ENCODE data around the gene EED.

EED gene

GRCh38 chr11:86244522-86245368 lies at the start of gene EED:
Gene EED (plus strand): TSS chr11:86244753. CDS start chr11:86245230, 477 bp downstream.
- H3K9me3 Mint-ChIP-seq = no peaks in the 10 kb centered on the region
- H3K4me1 Mint-ChIP-seq = peaks cover 26% of the 10 kb centered on the region
- no peaks in the 10 kb centered on the region for H3K27me3 Mint-ChIP-seq (ENCODE audit: low read depth)
- TF ChIP-seq, protein P1, sequence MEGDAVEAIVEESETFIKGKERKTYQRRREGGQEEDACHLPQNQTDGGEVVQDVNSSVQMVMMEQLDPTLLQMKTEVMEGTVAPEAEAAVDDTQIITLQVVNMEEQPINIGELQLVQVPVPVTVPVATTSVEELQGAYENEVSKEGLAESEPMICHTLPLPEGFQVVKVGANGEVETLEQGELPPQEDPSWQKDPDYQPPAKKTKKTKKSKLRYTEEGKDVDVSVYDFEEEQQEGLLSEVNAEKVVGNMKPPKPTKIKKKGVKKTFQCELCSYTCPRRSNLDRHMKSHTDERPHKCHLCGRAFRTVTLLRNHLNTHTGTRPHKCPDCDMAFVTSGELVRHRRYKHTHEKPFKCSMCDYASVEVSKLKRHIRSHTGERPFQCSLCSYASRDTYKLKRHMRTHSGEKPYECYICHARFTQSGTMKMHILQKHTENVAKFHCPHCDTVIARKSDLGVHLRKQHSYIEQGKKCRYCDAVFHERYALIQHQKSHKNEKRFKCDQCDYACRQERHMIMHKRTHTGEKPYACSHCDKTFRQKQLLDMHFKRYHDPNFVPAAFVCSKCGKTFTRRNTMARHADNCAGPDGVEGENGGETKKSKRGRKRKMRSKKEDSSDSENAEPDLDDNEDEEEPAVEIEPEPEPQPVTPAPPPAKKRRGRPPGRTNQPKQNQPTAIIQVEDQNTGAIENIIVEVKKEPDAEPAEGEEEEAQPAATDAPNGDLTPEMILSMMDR (IDR thresholded peaks at IDR 0.05; ENCODE audit: unreplicated experiment in 3 of 3) = no peak
- H3K27ac Mint-ChIP-seq = no peak within 1 kb of the TSS
- no peak within 1 kb of the TSS for H3K4me3 Mint-ChIP-seq
- no peaks in the 10 kb centered on the region for H3K36me3 Mint-ChIP-seq (ENCODE audit: low read depth)

DNA sequence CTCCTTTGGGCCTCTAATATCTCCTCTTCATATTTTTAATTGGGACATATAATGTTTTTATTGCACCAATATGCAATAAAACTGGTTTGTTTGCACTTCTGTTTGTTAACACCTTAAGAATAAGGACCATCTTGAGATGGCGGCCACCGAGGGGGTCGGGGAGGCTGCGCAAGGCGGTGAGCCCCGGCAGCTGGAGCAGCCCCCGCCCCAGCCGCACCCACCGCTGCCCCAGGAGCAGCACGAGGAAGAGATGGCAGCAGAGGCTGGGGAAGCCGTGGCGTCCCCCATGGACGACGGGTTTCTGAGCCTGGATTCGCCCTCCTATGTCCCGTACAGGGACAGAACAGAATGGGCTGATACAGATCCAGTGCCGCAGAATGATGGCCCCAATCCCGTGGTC lies 49.6 kb upstream of the EED start:
- H3K4me3 Mint-ChIP-seq = no peak overlapping the region
- TF ChIP-seq, protein P1 (IDR thresholded peaks at IDR 0.05; ENCODE audit: unreplicated experiment in 3 of 3) = no peak

GRCh38 chr11:86196085-86196696 lies 48.4 kb upstream of the EED start:
- H3K4me1 Mint-ChIP-seq = peaks cover 31% of the 10 kb centered on the region
- H3K27ac Mint-ChIP-seq = no peak overlapping the region
- no peaks in the 10 kb centered on the region for H3K36me3 Mint-ChIP-seq (ENCODE audit: low read depth)
- no peaks in the 10 kb centered on the region for H3K9me3 Mint-ChIP-seq
- TF ChIP-seq, protein P1 (IDR thresholded peaks at IDR 0.05; ENCODE audit: unreplicated experiment in 3 of 3) = no peak
- no peak overlapping the region for H3K4me3 Mint-ChIP-seq
- no peaks in the 10 kb centered on the region for H3K27me3 Mint-ChIP-seq (ENCODE audit: low read depth)

More for the DNA sequence above, 49.6 kb upstream of the EED start:
- no peaks in the 10 kb centered on the region for H3K36me3 Mint-ChIP-seq (ENCODE audit: low read depth)
- no peak overlapping the region for H3K27ac Mint-ChIP-seq
- peaks cover 31% of the 10 kb centered on the region for H3K4me1 Mint-ChIP-seq
- no peaks in the 10 kb centered on the region for H3K9me3 Mint-ChIP-seq
- H3K27me3 Mint-ChIP-seq (ENCODE audit: low read depth) = no peaks in the 10 kb centered on the region

GRCh38 chr11:86196913-86197312 lies 47.6 kb upstream of the EED start:
- Mint-ChIP-seq H3K4me3 (no peak overlapping the region), H3K27ac (no peak overlapping the region), H3K9me3 (no peaks in the 10 kb centered on the region), H3K27me3 (ENCODE audit: low read depth) (no peaks in the 10 kb centered on the region), H3K4me1 (peaks cover 31% of the 10 kb centered on the region), H3K36me3 (ENCODE audit: low read depth) (no peaks in the 10 kb centered on the region)
- TF ChIP-seq, protein P1 (IDR thresholded peaks at IDR 0.05; ENCODE audit: unreplicated experiment in 3 of 3) = no peak

- H3K4me1 Mint-ChIP-seq = peaks cover 31% of the 10 kb centered on the region
- no peaks in the 10 kb centered on the region for H3K27me3 Mint-ChIP-seq (ENCODE audit: low read depth)
- TF ChIP-seq, protein P1 (IDR thresholded peaks at IDR 0.05; ENCODE audit: unreplicated experiment in 3 of 3) = no peak
- no peaks in the 10 kb centered on the region for H3K36me3 Mint-ChIP-seq (ENCODE audit: low read depth)
- H3K4me3 Mint-ChIP-seq = no peak overlapping the region
- H3K9me3 Mint-ChIP-seq = no peaks in the 10 kb centered on the region
- H3K27ac Mint-ChIP-seq = no peak overlapping the region
These were observed 47.1 kb upstream of the EED start for GRCh38 chr11:86197448-86197847.

All from nephron (organoid).